HG02610 (cell line): ENCODE measurements around the gene PSMB1.
"Not testable (repeated sequence)": the region's sequence is repeated elsewhere in the genome, so short reads cannot be mapped to it uniquely, and the experiment has no call there.

Source experiments
- ATAC-seq: cut with Tn5 transposase; IDR thresholded peaks from one replicate; pipeline ENCODE4 v1.9.1; 2021; ENCODE audit warnings: mild to moderate bottlenecking, moderate library complexity; ENCODE audit not compliant: unreplicated experiment

Gene PSMB1

GRCh38 chr6:170536671-170537070, 16.4 kb downstream of the PSMB1 start:
- ATAC-seq: no peak

- no peak for ATAC-seq
These were observed 18.1 kb downstream of the PSMB1 start for GRCh38 chr6:170535004-170535403.

GRCh38 chr6:170533792-170534191, 19.3 kb downstream of the PSMB1 start:
- no peak for ATAC-seq

- ATAC-seq: no peak
These were observed 20.1 kb downstream of the PSMB1 start for GRCh38 chr6:170532867-170533488.

GRCh38 chr6:170529839-170530469, 23.2 kb downstream of the PSMB1 start:
- ATAC-seq: peak; percentile 63

- ATAC-seq: not testable (repeated sequence)
These were observed 25.1 kb downstream of the PSMB1 start for GRCh38 chr6:170527995-170528394.

GRCh38 chr6:170525795-170526194, 27.3 kb downstream of the PSMB1 start:
- ATAC-seq: no peak

GRCh38 chr6:170524172-170524502, 29.0 kb downstream of the PSMB1 start:
- no peak for ATAC-seq

- no peak for ATAC-seq
These were observed 29.6 kb downstream of the PSMB1 start for GRCh38 chr6:170523256-170524171.

GRCh38 chr6:170522565-170523183, 30.4 kb downstream of the PSMB1 start:
- ATAC-seq: no peak

- peak; percentile 97 for ATAC-seq
These were observed 36.1 kb downstream of the PSMB1 start for GRCh38 chr6:170516783-170517616.

GRCh38 chr6:170514908-170515307, 38.2 kb downstream of the PSMB1 start:
- no peak for ATAC-seq

GRCh38 chr6:170512249-170512648, 40.9 kb downstream of the PSMB1 start:
- ATAC-seq: no peak

GRCh38 chr6:170510631-170511030, 42.5 kb downstream of the PSMB1 start:
- no peak for ATAC-seq

GRCh38 chr6:170509723-170510018, 43.4 kb downstream of the PSMB1 start:
- ATAC-seq: no peak

GRCh38 chr6:170508892-170509722, 44.0 kb downstream of the PSMB1 start:
- ATAC-seq: not testable (repeated sequence)

- not testable (repeated sequence) for ATAC-seq
These were observed 44.8 kb downstream of the PSMB1 start for GRCh38 chr6:170508275-170508674.

GRCh38 chr6:170507728-170508127, 45.4 kb downstream of the PSMB1 start:
- not testable (repeated sequence) for ATAC-seq

- no peak for ATAC-seq
These were observed 46.7 kb downstream of the PSMB1 start for GRCh38 chr6:170506446-170506845.

GRCh38 chr6:170505306-170505705, 47.8 kb downstream of the PSMB1 start:
- no peak for ATAC-seq
